Activated T-cell treated with anti-CD3 and anti-CD28 coated beads, Interleukin-2, amount 50 U/mL, for 48 hours (primary cell): Measurements from ENCODE around the gene ZNF225.
A peak's percentile ranks its signal among the peaks of the same experiment; 100 is the strongest.
"Not testable (repeated sequence)": the region's sequence is repeated elsewhere in the genome, so short reads cannot be mapped to it uniquely, and the experiment has no call there.

Experiments used
- DNase-seq, 2 experiments: peaks; one replicate each; pipeline ENCODE4 v3.0.0-alpha.2; 2020

ZNF225 gene

DNA sequence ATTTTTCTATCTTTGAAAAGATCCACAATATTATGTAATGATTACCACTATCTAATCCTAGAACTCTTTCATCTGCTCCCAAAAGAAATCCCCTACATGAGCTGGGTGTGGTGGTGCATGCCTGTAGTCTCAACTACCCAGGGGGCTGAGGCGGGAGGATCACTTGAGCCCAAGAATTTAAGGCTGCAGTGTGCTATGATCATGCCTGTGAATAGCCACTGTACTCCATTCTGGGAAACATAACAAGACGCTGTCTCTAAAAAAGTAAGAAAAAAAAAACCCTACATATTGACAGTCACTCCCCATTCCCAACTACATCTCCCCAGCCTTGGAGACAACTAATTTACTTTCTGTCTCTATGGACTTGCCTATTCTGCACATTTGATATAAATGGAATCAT, 50.6 kb downstream of the ZNF225 start:
- no peak for DNase-seq

DNA sequence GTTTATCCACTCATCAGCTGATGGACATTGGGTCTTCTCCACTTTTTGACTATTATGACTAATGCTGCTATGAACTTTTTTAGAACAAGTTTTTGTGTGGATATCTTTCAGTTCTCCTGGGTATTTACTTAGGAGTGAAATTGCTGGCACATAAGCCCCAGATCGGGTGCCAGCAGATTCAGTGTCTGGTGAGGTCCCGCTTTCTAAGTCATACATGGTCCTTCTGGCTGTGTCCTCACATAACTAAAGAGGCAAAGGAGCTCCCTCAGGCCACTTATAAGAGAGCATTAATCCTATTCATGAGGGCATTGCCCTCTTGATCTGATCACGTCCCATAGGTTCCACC, 51.1 kb downstream of the ZNF225 start:
- DNase-seq: no peak

DNA sequence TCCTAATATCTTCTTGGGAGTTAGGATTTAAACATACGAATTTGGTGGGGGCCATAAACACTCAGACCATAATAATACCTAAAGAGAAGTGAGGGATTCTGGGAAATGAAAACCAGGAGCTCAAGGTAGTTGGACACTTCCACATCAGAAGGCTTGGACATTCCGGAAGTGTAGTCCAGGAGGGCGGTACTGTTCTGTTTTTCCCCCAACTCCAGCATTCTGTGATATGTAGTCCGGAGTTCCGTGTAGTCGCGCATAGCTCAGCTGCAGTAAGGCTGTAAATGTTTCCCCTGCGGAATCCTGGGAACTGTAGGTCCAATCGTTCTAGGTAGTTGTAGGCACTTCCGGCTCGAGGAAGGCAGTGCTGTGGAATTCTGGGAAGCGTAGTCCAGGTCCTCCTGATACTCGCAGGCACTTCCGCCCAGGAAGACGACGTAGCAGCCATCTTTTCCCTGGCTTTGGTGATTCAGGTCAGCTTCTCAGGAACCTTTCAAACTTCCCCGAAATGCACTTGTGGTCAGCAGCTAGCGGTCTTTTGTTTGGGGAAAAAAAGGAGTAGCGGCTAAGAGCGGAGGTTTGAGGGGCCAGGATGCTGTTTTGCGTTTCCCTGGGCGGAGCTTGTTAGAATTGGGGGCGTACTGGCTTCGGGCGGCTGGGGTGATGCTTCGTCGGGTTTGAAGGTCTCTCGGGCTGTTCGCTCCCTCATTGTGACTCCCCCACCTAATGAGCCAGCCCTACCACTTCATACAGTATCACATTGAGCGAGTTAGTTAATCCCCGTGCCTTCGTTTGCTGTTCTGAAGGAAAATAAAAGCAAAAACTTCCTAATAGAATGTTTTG, 51.7 kb downstream of the ZNF225 start, which contains the start of gene ZNF226:
Gene ZNF226 (plus strand): TSS at position 428 of the 840 bp plus-strand sequence. CDS start 4,981 bp downstream, outside the sequence.
- peak; percentile 84 for DNase-seq

DNA sequence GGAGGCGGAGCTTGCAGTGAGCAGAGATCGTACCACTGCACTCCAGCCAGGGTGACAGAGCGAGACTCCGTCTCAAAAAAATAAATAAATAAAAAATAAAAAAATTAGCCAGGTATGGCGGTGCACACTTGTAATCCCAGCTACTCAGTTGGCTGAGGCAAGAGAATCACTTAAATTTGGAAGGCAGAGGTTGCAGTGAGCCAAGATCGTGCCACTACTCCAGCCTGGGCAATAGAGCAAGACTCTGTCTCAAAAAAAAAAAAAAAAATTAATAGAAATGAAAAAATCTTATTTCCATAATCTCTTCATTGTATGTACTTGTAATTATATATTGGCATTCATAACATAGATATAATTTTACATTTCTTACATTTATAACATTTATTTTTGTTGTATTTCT, 57.5 kb downstream of the ZNF225 start:
- DNase-seq: not testable (repeated sequence)

DNA sequence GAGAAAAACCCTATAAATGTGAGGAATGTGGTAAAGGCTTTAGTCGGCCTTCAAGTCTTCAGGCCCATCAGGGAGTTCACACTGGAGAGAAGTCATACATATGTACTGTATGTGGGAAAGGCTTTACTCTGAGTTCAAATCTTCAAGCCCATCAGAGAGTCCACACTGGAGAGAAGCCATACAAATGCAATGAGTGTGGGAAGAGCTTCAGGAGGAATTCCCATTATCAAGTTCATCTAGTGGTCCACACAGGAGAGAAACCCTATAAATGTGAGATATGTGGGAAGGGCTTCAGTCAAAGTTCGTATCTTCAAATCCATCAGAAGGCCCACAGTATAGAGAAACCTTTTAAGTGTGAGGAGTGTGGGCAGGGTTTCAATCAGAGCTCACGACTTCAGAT, 63.4 kb downstream of the ZNF225 start:
- DNase-seq: no peak

DNA sequence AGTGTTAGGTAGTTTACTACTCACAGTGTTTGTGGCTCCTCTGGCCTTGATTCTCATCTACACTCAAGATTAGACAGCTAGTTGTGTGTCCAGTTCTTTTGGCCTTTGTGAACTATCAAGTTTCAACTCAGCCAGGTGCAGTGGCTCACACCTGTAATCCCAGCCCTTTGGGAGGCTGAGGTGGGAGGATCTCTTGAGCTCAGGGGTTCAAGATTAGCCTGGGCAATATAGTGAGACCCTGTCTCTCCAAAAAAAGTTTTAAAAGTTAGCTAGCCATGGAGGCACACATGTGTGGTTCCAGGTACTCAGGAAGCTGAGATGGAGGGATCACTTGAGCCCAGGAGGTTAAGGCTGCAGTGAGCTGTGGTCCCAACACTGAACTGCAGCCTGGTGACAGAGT, 67.8 kb downstream of the ZNF225 start:
- DNase-seq: no peak

DNA sequence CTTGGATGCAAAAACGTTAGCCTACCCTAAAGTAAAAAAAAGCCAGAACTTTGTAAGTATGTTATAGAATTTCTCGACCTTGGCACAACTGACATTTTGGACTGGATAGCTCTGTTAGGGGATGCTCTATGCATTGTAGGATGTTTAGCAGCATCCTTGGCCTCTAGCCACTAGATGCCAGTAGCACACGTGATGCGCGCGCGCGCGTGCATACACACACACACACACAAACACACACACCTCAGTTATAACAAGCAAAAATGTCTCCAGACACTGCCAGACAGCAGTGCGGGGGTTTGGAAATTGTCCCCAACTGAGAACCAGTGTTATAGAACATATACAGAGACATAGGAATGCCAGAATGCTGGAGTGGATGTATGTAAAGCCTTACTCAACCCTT, 68.9 kb downstream of the ZNF225 start:
- DNase-seq: no peak
